ENCODE results near the gene AVPR2.
A peak's percentile ranks its signal among the peaks of the same experiment; 100 is the strongest.

Gene AVPR2

DNA sequence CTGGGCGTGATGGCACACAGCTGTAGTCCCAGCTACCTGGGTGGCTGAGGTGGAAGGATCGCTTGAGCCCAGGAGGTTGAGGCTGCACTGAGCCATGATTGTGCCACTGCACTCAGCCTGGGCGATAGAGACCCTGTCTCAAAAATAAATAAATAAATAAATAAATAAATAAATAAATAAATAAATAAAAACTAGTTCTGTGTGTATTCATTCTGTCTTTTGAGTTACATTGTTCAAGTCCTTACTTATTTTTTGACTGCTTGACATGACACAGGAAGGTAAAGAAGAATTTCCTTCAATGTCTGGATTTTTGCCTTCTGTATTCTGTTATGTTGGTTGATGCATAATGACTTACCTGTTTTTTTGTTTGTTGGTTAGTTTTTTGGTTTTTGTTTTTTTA, 32.6 kb downstream of the AVPR2 start:
- no peak overlapping the region for H3K4me3 ChIP-seq (ENCODE audit: low read length)
- DNase-seq (ENCODE audit: low read depth) = no peak
- TF ChIP-seq, protein P1, sequence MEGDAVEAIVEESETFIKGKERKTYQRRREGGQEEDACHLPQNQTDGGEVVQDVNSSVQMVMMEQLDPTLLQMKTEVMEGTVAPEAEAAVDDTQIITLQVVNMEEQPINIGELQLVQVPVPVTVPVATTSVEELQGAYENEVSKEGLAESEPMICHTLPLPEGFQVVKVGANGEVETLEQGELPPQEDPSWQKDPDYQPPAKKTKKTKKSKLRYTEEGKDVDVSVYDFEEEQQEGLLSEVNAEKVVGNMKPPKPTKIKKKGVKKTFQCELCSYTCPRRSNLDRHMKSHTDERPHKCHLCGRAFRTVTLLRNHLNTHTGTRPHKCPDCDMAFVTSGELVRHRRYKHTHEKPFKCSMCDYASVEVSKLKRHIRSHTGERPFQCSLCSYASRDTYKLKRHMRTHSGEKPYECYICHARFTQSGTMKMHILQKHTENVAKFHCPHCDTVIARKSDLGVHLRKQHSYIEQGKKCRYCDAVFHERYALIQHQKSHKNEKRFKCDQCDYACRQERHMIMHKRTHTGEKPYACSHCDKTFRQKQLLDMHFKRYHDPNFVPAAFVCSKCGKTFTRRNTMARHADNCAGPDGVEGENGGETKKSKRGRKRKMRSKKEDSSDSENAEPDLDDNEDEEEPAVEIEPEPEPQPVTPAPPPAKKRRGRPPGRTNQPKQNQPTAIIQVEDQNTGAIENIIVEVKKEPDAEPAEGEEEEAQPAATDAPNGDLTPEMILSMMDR (conservative IDR thresholded peaks at IDR 0.05; ENCODE audit: low read depth, low read length) = no peak

DNA sequence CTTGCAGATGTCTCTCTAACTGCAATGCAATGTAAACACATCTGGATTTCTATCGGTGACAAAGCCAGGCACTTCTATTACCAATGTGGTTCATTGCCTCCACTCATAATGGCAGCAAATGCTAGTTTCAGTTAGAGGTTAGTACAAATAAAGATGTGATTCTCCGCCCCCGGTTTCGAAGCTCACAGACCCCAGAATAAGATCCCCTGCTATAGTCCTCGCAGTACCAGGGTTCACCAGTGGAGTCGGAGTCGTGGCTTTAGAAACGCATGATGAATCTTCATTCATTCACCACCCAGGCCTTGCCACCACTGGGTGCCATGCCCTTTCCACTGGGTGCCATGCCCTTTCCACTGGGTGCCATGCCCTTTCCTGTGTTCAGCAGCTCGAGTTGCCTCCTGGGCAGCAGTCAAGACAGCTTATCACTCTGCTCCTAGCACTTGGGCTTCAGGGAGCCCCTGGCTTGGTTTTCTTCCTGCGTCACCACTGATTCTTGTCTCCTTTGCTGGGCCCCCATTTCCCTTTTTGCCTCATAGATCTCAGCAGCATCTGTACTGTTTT, 33.8 kb downstream of the AVPR2 start:
- no peak for DNase-seq (ENCODE audit: low read depth)
- H3K4me3 ChIP-seq (ENCODE audit: low read length) = no peak overlapping the region
- TF ChIP-seq, protein P1 (conservative IDR thresholded peaks at IDR 0.05; ENCODE audit: low read depth, low read length) = peak; percentile 11

DNA sequence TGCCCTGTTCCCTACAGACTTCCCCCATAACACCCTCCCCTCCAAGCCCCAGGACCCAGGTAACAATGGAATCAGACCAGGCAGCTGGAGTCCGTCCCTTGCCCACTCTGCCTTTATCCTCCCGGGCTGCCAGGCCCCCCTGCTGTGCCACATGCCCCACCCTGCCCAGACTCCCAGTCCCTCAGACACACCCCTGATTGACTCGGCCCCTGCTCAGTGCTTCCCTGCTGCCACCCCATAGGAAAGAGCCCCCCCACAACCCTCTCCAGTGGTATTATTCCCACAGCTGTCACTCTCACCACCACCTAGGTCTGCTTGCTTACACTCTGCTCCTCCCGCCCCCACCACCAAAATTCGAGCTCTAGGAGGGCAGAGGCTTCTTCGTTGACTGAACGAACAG, 35.1 kb downstream of the AVPR2 start:
- H3K4me3 ChIP-seq (ENCODE audit: low read length) = no peak overlapping the region
- DNase-seq (ENCODE audit: low read depth) = no peak
- TF ChIP-seq, protein P1 (conservative IDR thresholded peaks at IDR 0.05; ENCODE audit: low read depth, low read length) = no peak

DNA sequence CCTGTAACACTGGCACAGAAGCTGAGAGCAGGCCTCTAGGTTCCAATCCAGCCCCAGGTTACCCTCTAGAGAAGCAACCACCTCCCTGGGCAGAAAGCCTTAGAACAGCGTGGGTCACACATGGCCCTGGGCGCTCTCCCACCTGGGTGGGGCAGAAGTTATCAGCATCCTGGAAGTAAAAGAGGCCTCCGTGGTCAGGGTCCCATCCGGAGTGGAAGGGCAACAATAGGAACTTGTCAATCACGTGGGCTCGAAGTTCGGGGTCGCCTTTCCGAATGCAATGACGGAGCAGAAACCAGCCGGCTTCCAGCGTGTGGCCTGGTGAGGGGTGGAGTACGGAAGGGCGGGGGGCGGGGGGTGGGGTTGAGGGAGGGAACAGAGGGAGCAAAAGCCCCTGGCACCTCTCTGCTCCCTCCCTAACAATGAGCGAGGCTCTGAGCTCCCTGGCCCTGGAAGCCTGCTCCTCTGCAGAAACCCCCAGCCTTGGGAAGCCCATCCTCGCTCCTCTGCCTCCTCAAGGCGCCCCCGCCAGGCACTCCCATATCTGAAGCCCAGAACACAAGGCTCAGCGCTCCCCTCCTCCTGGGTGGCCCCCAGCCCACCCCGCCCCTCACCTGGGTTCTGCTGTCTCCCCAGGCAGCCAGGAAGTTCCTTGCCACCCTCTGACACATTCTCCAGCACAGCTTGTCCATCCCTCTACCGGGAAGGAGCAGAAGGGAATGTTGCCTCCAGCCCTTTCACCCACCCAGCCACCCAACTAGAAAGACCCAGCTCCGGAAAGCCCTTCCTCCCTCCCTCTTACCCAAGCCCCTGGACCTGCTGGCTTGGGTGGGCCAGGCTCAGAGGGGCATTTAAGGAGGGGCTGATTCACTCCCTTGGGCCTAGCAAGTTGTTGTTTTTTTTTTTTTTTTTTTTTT, 37.1 kb downstream of the AVPR2 start:
- TF ChIP-seq, protein P1 (conservative IDR thresholded peaks at IDR 0.05; ENCODE audit: low read depth, low read length) = no peak
- no peak overlapping the region for H3K4me3 ChIP-seq (ENCODE audit: low read length)
- DNase-seq (ENCODE audit: low read depth) = no peak

DNA sequence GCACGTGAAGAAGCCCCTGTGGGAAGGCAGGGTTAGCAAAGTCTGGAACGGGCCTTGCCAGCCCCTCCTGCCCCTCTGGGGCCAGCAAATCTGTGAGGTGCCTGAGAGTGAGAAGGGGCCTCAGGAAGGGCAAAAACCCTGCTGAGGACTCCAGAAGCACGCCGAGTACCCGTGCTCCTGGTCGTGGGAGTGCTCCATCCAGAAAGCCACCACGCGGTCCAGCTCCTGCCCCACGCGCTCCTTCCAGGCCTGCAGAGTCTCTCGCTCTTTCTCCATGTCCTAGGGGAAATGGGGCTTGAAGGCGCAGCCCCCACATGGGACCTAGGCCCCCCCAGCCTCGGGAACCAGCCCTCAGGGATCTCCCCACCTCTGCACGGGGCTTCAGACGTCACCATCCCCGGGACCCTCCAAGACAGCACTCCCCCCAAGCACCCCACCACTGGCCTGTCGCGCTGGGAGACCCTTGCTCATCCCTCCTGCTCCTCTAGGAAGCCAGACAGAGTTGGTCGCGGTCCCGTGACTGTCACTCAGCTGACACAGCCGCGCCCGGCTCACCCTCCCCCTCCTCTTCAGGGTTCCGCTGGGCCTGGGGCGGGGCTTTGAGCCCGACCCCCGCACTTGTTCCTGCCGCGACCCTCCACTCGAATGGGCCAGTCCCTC, 39.8 kb downstream of the AVPR2 start, which contains the start of gene RENBP:
Gene RENBP (minus strand): TSS at position 504 of the 660 bp plus-strand sequence. CDS start 33 bp downstream, at position 471.
- TF ChIP-seq, protein P1 (conservative IDR thresholded peaks at IDR 0.05; ENCODE audit: low read depth, low read length) = no peak
- DNase-seq (ENCODE audit: low read depth) = no peak
- H3K4me3 ChIP-seq (ENCODE audit: low read length) = peak within 1 kb of the TSS; percentile 37

DNA sequence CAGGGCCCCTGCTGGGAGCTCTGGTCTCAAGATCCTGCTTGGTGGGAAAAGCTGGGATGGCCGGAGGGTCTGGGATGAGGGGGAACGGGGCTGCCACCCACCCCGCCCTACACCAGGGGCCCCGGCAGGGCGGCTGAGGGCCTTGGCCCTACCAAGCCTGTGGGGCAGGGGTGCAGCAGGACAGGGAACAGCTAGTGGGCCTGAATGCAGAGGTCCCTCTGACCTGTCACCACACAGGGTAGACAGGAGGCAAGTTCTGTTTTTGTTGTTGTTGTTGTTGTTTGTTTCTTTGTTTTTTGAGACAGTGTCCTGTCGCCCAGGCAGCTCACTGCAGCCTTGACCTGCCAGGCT, 40.3 kb downstream of the AVPR2 start:
- no peak overlapping the region for H3K4me3 ChIP-seq (ENCODE audit: low read length)
- TF ChIP-seq, protein P1 (conservative IDR thresholded peaks at IDR 0.05; ENCODE audit: low read depth, low read length) = no peak
- DNase-seq (ENCODE audit: low read depth) = no peak

All from retinal pigment epithelial cell (primary cell).